ENCODE data around the gene KCNC1.

The KCNC1 gene

DNA sequence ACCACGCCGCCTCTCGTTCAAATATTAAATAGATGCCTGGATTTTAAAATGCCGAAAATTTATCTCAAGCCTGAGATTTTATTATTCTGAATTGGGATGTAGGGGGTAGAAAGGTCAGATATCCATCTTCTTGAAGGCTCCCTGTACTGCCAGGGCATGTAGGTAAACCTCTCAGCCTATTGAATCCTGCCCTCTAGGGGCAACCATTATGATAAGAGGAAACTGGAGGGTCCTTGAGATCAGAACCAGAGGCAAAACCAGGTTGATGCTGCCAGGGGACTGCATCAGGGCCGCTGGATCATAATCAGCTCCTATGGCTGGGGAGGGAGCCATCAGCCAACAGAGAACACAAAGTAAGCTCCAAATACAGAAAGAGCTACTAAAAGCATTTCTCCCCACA is 92.4 kb downstream of the KCNC1 start:
- DNase-seq (ENCODE audit: low read depth) = no peak

DNA sequence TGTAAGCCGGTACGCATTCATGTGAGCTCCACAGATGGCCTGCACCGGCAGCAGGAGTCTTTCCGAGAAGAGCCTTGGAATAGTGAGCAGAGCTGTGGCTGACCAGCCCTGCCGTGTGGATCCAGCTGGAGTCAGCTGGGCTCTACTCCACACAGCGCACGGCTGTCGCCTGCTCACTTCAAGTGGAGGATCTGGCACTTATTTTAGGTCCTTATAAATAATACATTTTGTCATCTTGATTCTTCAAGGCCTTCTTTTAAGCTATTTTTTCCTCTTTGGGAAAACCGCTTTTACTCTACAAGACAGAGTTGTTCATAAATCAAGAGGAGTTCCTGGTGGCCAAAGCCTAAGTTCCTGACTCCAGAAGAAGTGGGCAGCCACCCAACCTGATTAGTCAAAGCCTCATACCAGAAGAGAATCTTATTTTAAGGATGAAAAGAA is 93.8 kb downstream of the KCNC1 start:
- peak; percentile 70 for DNase-seq (ENCODE audit: low read depth)

- no peak for DNase-seq (ENCODE audit: low read depth)
These were observed 96.6 kb downstream of the KCNC1 start for GRCh38 chr11:17831228-17831627.

DNA sequence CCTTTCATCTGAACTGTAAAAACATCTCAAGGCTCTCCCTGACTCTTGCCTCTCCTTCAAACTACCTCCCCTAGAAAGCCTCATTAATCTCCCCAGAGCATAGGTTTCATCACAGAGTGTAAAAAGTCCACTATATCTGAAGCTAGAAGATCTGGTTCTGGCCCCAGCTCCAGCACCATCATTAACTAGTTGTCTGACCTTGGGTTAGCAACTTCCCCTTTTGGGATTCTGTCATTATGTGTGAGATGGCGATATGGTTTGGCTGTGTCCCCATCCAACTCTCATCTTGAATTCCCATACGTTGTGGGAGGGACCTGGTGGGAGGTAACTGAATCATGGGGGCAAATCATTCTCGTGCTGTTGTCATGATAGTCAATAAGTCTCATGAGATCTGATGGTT is 97.3 kb downstream of the KCNC1 start:
- DNase-seq (ENCODE audit: low read depth) = no peak

Measured in GM04503 (cell line).